ENCODE data around the gene WDR1. TPM values are rescaled to one million over a fixed set of nuclear protein-coding genes. Genes with fewer than 3 reads are reported as not detected.

WDR1 gene
- total RNA-seq, 1 experiment from 2014 or later, result 223 TPM

GRCh38 chr4:10164877-10165283 is 48.3 kb upstream of the WDR1 start (continued):
- TF ChIP-seq SP1 (IDR thresholded peaks at IDR 0.05; ENCODE audit: low read depth), result no peak

DNA sequence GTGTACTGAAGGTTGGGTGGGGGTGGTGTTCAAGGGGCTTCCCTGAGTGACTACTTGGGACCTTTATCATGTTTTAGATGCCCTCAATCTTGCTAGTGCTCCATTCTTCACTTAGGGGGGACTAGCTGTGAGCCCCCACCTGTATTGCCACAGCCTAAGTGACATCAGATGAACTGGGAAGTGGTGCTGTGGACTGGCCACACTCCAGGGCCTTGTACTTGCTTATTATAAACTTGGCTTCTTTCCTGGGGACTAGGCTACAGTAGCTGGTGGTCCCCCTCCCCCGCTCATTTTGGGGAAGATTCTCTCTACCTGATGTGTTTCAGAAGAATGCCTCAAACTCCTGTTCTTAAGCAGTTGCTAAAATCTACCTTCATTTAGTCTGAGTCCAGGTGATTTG is 46.7 kb upstream of the WDR1 start:
- H3K36me3 ChIP-seq (ENCODE audit: control insufficient read depth in 1 of 2, insufficient read depth in 2 of 2, low read length in 2 of 2), result no peaks in the 10 kb centered on the region
- DNase-seq (ENCODE audit: low read depth, low spot score) (no peak), ATAC-seq (no peak)
- no peak overlapping the region for H2AFZ ChIP-seq (ENCODE audit: low read depth, low read length, poor library complexity, severe bottlenecking)
- no TSS peak for BruUV-seq (replicated peaks)
- no peaks in the 10 kb centered on the region for H3K27me3 ChIP-seq (ENCODE audit: insufficient read depth, low read length)
- RAD21 ChIA-PET (ENCODE audit: low non-redundant PET in 1 of 2, low total read pairs in 2 of 2, uncharacterized antibody in 2 of 2, unreplicated experiment in 2 of 2), result no interaction called here
- H4K20me1 ChIP-seq (ENCODE audit: insufficient read depth), result no peaks in the 10 kb centered on the region
- no peaks in the 10 kb centered on the region for H3K9me2 ChIP-seq (ENCODE audit: insufficient read depth)
- TF ChIP-seq ATF3 (IDR thresholded peaks at IDR 0.05), result no peak
- no peak for TF ChIP-seq CEBPB (IDR thresholded peaks at IDR 0.05; ENCODE audit: low read depth)
- H3K9ac ChIP-seq (ENCODE audit: low read length), result no peak overlapping the region
- no peak overlapping the region for H3K4me3 ChIP-seq (replicated peaks in 1 of 2; ENCODE audit: low read depth in 1 of 2, low read length in 2 of 2)
- intact Hi-C loops (cut with micrococcal nuclease), result no loop called here
- POLR2A ChIA-PET, result no interaction called here
- no peaks in the 10 kb centered on the region for H3K79me2 ChIP-seq (ENCODE audit: insufficient read depth, low read length)
- peaks cover 1 to 2% of the 10 kb centered on the region in 2 experiments; a peak in 2 of 4 replicates for H3K4me1 ChIP-seq (ENCODE audit: control insufficient read depth in 1 of 2, insufficient read depth in 2 of 2, low read length in 2 of 2)
- CTCF ChIA-PET, result interaction anchor here (1.0 to 3.0 kb wide), 3 partner anchors 241 to 375 kb away, joined by 3 to 9 read pairs (median 6); no protein-coding TSS in a partner anchor
- no peak overlapping the region for H3K27ac ChIP-seq (ENCODE audit: low read depth, low read length)
- no peak overlapping the region for H3K4me2 ChIP-seq (ENCODE audit: low read length)
- H3K9me3 ChIP-seq (ENCODE audit: control insufficient read depth in 1 of 2, insufficient read depth in 1 of 2, low read depth in 1 of 2, low read length in 2 of 2), result no peaks in the 10 kb centered on the region

GRCh38 chr4:10162341-10163000 is 45.9 kb upstream of the WDR1 start:
- Histone ChIP-seq H3K79me2 (ENCODE audit: insufficient read depth, low read length) (no peaks in the 10 kb centered on the region), H3K27me3 (ENCODE audit: insufficient read depth, low read length) (no peaks in the 10 kb centered on the region), H3K9me3 (ENCODE audit: control insufficient read depth in 1 of 2, insufficient read depth in 1 of 2, low read depth in 1 of 2, low read length in 2 of 2) (no peaks in the 10 kb centered on the region), H3K9me2 (ENCODE audit: insufficient read depth) (no peaks in the 10 kb centered on the region), H3K4me2 (ENCODE audit: low read length) (no peak overlapping the region), H4K20me1 (ENCODE audit: insufficient read depth) (no peaks in the 10 kb centered on the region), H3K27ac (ENCODE audit: low read depth, low read length) (no peak overlapping the region), H3K4me3 (replicated peaks in 1 of 2; ENCODE audit: low read depth in 1 of 2, low read length in 2 of 2) (no peak overlapping the region), H2AFZ (ENCODE audit: low read depth, low read length, poor library complexity, severe bottlenecking) (no peak overlapping the region), H3K4me1 (ENCODE audit: control insufficient read depth in 1 of 2, insufficient read depth in 2 of 2, low read length in 2 of 2) (peaks cover 3 to 8% of the 10 kb centered on the region in 2 experiments; a peak in 2 of 4 replicates), H3K9ac (ENCODE audit: low read length) (no peak overlapping the region), H3K36me3 (ENCODE audit: control insufficient read depth in 1 of 2, insufficient read depth in 2 of 2, low read length in 2 of 2) (no peaks in the 10 kb centered on the region)
- intact Hi-C loops (cut with micrococcal nuclease), result no loop called here
- ATAC-seq (no peak), DNase-seq (ENCODE audit: low read depth, low spot score) (no peak)
- ChIA-PET POLR2A (no interaction called here), CTCF (interaction anchor here (1.0 to 1.6 kb wide), 2 partner anchors 241 to 376 kb away, joined by 3 to 6 read pairs; no protein-coding TSS in a partner anchor), RAD21 (ENCODE audit: low non-redundant PET in 1 of 2, low total read pairs in 2 of 2, uncharacterized antibody in 2 of 2, unreplicated experiment in 2 of 2) (no interaction called here)
- no TSS peak for BruUV-seq (replicated peaks)
- TF ChIP-seq TCF7L2 (IDR thresholded peaks at IDR 0.05; ENCODE audit: borderline replicate concordance, extremely low read depth, insufficient read depth, insufficient read length) (no peak), CTCF (IDR thresholded peaks at IDR 0.05 in 2 of 3, conservative IDR thresholded peaks at IDR 0.05 in 1 of 3; ENCODE audit: borderline replicate concordance in 1 of 3, insufficient read depth in 1 of 3, low read depth in 2 of 3, low read length in 2 of 3) (no peak), SIN3A (IDR thresholded peaks at IDR 0.05; ENCODE audit: low read depth) (no peak), ELF1 (IDR thresholded peaks at IDR 0.05; ENCODE audit: borderline replicate concordance, low read depth) (no peak), YY1 (IDR thresholded peaks at IDR 0.05; ENCODE audit: extremely low read depth, insufficient replicate concordance, low read depth, low read length) (no peak), EZH2 (IDR thresholded peaks at IDR 0.05) (no peak), SP1 (IDR thresholded peaks at IDR 0.05; ENCODE audit: low read depth) (no peak), POLR2AphosphoS5 (IDR thresholded peaks at IDR 0.05; ENCODE audit: low read depth, low read length) (no peak), CEBPB (IDR thresholded peaks at IDR 0.05; ENCODE audit: low read depth) (no peak), FOSL1 (IDR thresholded peaks at IDR 0.05; ENCODE audit: low read depth) (no peak), JUND (IDR thresholded peaks at IDR 0.05) (no peak), ZNF274 (IDR thresholded peaks at IDR 0.05; ENCODE audit: low read depth, low read length) (no peak)
